Measurements from ENCODE around the gene FAM135A. TPM values are rescaled to one million over a fixed set of nuclear protein-coding genes. Genes with fewer than 3 reads are reported as not detected.

FAM135A gene
- total and polyA plus RNA-seq, 9 of the 15 experiments (the other 6 are each of a cell fraction or from before 2014, with no cell fraction given), result 7.4 to 32.9 (median 19.2) TPM

GRCh38 chr6:70537266-70537665 is 124.0 kb downstream of the FAM135A start (continued):
- TF ChIP-seq ZNF609 (CRISPR knock-in tag; IDR thresholded peaks at IDR 0.05; ENCODE audit: borderline replicate concordance), result no peak
- TF ChIP-seq HES1 (IDR thresholded peaks at IDR 0.05; ENCODE audit: low read depth), result no peak
- no peak for TF ChIP-seq NR1H2 (CRISPR knock-in tag; IDR thresholded peaks at IDR 0.05)
- no peak for TF ChIP-seq SIRT6 (IDR thresholded peaks at IDR 0.05; ENCODE audit: low read depth, low read length)
- TF ChIP-seq FOXM1 (IDR thresholded peaks at IDR 0.05; ENCODE audit: low read depth), result no peak
- no peak for TF ChIP-seq FOXM1 (CRISPR knock-in tag; IDR thresholded peaks at IDR 0.05; ENCODE audit: low read depth)
- TF ChIP-seq ZNF121 (CRISPR knock-in tag; conservative IDR thresholded peaks at IDR 0.05), result no peak
- TF ChIP-seq FIP1L1 (IDR thresholded peaks at IDR 0.05; ENCODE audit: low read depth, low read length, poor library complexity, severe bottlenecking), result no peak
- TF ChIP-seq TRIM24 (IDR thresholded peaks at IDR 0.05), result no peak
- no peak for TF ChIP-seq NCOA4 (IDR thresholded peaks at IDR 0.05; ENCODE audit: partially characterized antibody)
- no peak for TF ChIP-seq ZNF174 (CRISPR knock-in tag; IDR thresholded peaks at IDR 0.05)
- no peak for TF ChIP-seq MAX (CRISPR knock-in tag; IDR thresholded peaks at IDR 0.05)
- no peak for TF ChIP-seq ZNF57 (CRISPR knock-in tag; IDR thresholded peaks at IDR 0.05)
- TF ChIP-seq ARID3B (CRISPR knock-in tag; IDR thresholded peaks at IDR 0.05; ENCODE audit: borderline replicate concordance), result no peak
- TF ChIP-seq CREB5 (CRISPR knock-in tag; IDR thresholded peaks at IDR 0.05), result no peak
- no peak for TF ChIP-seq ZBTB26 (CRISPR knock-in tag; IDR thresholded peaks at IDR 0.05)
